ENCODE measurements around the gene FAF1.

- no peak for TF ChIP-seq CTCF (IDR thresholded peaks at IDR 0.05)
- no peak for TF ChIP-seq POLR2A (IDR thresholded peaks at IDR 0.05)
These were observed 377.7 kb downstream of the FAF1 start for GRCh38 chr1:50582346-50582745.

Measured in right lobe of liver (tissue), 4 donors.